ENCODE results near the gene CCL11.

DNA sequence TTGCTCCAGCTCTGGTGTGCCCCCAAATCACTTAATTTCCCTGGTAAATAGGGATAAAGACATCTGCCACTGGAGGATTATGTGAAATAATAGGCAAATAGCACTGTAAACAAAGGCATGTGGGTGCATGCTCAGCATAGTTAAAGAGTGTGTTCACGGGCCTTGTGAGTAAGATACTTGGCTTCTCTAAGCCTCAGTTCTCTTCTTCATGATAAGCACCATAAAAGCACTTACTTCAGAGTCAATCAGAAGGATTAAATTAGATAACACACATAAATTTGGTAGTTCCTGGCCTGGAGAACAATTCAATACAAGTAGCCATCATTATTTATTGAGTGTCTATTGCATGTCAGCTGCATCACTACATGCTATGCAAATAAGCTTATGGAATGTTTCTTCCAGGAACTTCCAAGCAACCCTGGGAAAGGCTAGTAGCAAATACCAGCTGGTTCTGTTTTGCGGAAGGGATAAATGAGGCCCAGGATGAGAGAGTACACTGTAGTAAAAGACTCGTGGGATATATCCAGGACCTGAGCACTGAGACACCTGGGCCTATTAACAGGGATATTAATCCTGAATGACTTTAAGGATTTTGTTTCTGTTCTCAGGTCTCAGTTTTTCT is 14.5 kb downstream of the CCL11 start:
- TF ChIP-seq ZNF223 (tag by site-specific recombination; IDR thresholded peaks at IDR 0.05) = no peak
- TF ChIP-seq SP2 (tag by site-specific recombination; IDR thresholded peaks at IDR 0.05) = no peak
- no peak for TF ChIP-seq ZNF10 (tag by site-specific recombination; IDR thresholded peaks at IDR 0.05)
- TF ChIP-seq ZNF626 (tag by site-specific recombination; IDR thresholded peaks at IDR 0.05) = no peak
- TF ChIP-seq, protein P1, sequence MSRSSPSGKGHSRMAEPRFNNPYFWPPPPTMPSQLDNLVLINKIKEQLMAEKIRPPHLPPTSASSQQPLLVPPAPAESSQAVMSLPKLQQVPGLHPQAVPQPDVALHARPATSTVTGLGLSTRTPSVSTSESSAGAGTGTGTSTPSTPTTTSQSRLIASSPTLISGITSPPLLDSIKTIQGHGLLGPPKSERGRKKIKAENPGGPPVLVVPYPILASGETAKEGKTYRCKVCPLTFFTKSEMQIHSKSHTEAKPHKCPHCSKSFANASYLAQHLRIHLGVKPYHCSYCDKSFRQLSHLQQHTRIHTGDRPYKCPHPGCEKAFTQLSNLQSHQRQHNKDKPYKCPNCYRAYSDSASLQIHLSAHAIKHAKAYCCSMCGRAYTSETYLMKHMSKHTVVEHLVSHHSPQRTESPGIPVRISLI (tag by site-specific recombination; IDR thresholded peaks at IDR 0.05) = no peak
- no peak for TF ChIP-seq ZNF19 (tag by site-specific recombination; IDR thresholded peaks at IDR 0.05; ENCODE audit: low read depth)

All from HEK293 (cell line).